Loucy (cell line): Measurements from ENCODE around the gene FAM25G.
"Not testable (repeated sequence)": the region's sequence is repeated elsewhere in the genome, so short reads cannot be mapped to it uniquely, and the experiment has no call there.

Experiments used
- EZH2phosphoT487 ChIP-seq: fragments of 200-600 bp; IDR thresholded peaks from 2 replicates; pipeline ENCODE4 v1.6.1; 2018; ENCODE audit warnings: antibody characterized with exemption, mild to moderate bottlenecking, moderate library complexity, borderline replicate concordance
- TF ChIP-seq, protein P1 (sequence below): fragments of 200-600 bp; sonication (generic); conservative IDR thresholded peaks from 2 replicates; pipeline ENCODE4 v1.5.1; 2014; ENCODE audit warnings: mild to moderate bottlenecking, antibody characterized with exemption, low read length

DNA sequence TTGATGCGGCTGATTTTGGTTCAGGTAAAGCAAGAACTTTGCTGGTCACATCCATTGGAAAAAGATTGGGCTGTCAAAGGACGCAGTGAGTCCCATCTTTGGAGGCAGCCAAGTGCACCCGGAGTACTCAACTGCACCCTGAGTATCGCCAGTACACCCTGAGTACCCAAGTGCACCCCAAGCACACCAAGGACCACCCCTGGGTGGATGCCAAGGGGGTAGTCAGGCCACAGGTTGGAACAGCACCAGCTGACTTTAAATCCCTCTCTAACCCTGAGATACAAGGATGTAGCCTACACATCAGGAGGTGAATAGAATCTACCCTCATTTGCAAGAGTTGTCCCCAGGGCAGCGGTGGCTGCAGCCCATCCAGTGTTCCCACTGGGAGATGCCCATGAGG lies 24.0 kb downstream of the FAM25G start:
- TF ChIP-seq, protein P1, sequence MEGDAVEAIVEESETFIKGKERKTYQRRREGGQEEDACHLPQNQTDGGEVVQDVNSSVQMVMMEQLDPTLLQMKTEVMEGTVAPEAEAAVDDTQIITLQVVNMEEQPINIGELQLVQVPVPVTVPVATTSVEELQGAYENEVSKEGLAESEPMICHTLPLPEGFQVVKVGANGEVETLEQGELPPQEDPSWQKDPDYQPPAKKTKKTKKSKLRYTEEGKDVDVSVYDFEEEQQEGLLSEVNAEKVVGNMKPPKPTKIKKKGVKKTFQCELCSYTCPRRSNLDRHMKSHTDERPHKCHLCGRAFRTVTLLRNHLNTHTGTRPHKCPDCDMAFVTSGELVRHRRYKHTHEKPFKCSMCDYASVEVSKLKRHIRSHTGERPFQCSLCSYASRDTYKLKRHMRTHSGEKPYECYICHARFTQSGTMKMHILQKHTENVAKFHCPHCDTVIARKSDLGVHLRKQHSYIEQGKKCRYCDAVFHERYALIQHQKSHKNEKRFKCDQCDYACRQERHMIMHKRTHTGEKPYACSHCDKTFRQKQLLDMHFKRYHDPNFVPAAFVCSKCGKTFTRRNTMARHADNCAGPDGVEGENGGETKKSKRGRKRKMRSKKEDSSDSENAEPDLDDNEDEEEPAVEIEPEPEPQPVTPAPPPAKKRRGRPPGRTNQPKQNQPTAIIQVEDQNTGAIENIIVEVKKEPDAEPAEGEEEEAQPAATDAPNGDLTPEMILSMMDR: not testable (repeated sequence)
- TF ChIP-seq EZH2phosphoT487: not testable (repeated sequence)
